Transverse colon (tissue), 4 donors: ENCODE results near the gene SCAND1.

Source experiments
- CTCF ChIP-seq, 5 experiments: fragments of 200-600 bp in 3 of 5; fragments of 450-650 bp in 2 of 5; sonication (generic) in 3 of 5; IDR thresholded peaks; 1 replicate in 2 of 5; 2 replicates in 3 of 5; pipeline ENCODE4 v1.5.1; 2016 to 2017; ENCODE audit warnings: antibody characterized with exemption in 5 of 5, inconsistent platforms in 3 of 5, mild to moderate bottlenecking in 2 of 5, moderate library complexity in 1 of 5
- POLR2AphosphoS5 ChIP-seq, 3 donors: sonication (generic); formaldehyde crosslinking; IDR thresholded peaks; one replicate each; pipeline ENCODE4 v1.6.1; 2016; ENCODE audit warnings: antibody characterized with exemption in 3 of 3

- no peak for TF ChIP-seq CTCF (IDR thresholded peaks at IDR 0.05)
- no peak for TF ChIP-seq POLR2AphosphoS5 (IDR thresholded peaks at IDR 0.05)
These were observed 50.5 kb downstream of the SCAND1 start for GRCh38 chr20:35903843-35904242.
